A673 (cell line): ENCODE results near the gene UBIAD1.

ENCODE experiments used
- EZH2 ChIP-seq: fragments of 200-600 bp; sonication (generic); IDR thresholded peaks from 2 replicates; pipeline ENCODE4 v1.6.1; 2017; ENCODE audit warnings: borderline replicate concordance, low read depth, mild to moderate bottlenecking, mixed read lengths, antibody characterized with exemption, low read length; ENCODE audit not compliant: poor library complexity, severe bottlenecking
- TF ChIP-seq, protein P1 (sequence below): fragments of 300-800, 200-600 bp; sonication (generic); conservative IDR thresholded peaks from 2 replicates; pipeline ENCODE4 v1.5.1; 2017; ENCODE audit warnings: low read depth, mild to moderate bottlenecking, antibody characterized with exemption, low read length, moderate library complexity, mixed read lengths

DNA sequence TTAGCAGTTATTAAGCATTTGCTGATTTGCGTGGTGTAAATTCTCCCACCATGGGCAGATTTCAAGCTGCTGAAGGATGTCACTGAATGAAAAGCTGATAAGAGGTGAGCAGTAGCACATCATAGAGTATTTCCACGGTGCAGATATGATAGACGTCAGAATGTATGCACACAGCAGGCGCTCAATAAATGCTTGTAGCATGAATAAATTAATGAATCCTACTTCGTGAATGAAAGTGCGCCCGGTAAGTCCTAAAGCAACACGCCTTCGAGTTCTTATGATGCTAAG is 510 bp upstream of the UBIAD1 start:
- TF ChIP-seq, protein P1, sequence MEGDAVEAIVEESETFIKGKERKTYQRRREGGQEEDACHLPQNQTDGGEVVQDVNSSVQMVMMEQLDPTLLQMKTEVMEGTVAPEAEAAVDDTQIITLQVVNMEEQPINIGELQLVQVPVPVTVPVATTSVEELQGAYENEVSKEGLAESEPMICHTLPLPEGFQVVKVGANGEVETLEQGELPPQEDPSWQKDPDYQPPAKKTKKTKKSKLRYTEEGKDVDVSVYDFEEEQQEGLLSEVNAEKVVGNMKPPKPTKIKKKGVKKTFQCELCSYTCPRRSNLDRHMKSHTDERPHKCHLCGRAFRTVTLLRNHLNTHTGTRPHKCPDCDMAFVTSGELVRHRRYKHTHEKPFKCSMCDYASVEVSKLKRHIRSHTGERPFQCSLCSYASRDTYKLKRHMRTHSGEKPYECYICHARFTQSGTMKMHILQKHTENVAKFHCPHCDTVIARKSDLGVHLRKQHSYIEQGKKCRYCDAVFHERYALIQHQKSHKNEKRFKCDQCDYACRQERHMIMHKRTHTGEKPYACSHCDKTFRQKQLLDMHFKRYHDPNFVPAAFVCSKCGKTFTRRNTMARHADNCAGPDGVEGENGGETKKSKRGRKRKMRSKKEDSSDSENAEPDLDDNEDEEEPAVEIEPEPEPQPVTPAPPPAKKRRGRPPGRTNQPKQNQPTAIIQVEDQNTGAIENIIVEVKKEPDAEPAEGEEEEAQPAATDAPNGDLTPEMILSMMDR, result no peak
- TF ChIP-seq EZH2, result no peak
